Caco-2 (cell line): ENCODE results near the gene SHE. TPM values are rescaled to one million over a fixed set of nuclear protein-coding genes. Genes with fewer than 3 reads are reported as not detected.

Experiments used
- BruUV-seq: library from RNA; stranded (reverse); fragments of 400-500 nt; replicated peaks from 2 replicates; lab custom pipeline; 2021; lab: Mats Ljungman, UMichigan
- CTCF ChIA-PET: fragments of 300-600 bp; sonication (Branson Sonifier 250); formaldehyde crosslinking; loops from one replicate; lab custom pipeline; 2022; ENCODE audit warnings: antibody characterized with exemption; lab: Charles Lee
- POLR2A ChIA-PET: fragments of 300-600 bp; sonication (Branson Sonifier 250); formaldehyde crosslinking; loops from one replicate; lab custom pipeline; 2022; ENCODE audit warnings: antibody characterized with exemption; lab: Charles Lee
- DNase-seq, 2 experiments: peaks; one replicate each; pipeline versions ENCODE4 v3.0.0 to v3.0.0-alpha.2; 2020 to 2022
- H3K27me3 ChIP-seq: replicated peaks from 2 replicates; pipeline ENCODE4 v1.6.0; 2011; ENCODE audit warnings: low read length; ENCODE audit not compliant: control insufficient read depth, insufficient read depth
- H3K36me3 ChIP-seq: 2 replicates; pipeline ENCODE4 v1.5.1; 2011; ENCODE audit warnings: low read length; ENCODE audit not compliant: control insufficient read depth, insufficient read depth
- H3K4me1 ChIP-seq: fragments of 250-450 bp; sonication (Bioruptor Pico); 2 replicates; pipeline ENCODE4 v1.5.1; 2020; ENCODE audit warnings: mild to moderate bottlenecking
- H3K4me3 ChIP-seq: 2 replicates; pipeline ENCODE4 v1.5.1; 2011; ENCODE audit warnings: low read depth, mild to moderate bottlenecking, control low read depth, low read length
- H3K9me3 ChIP-seq: fragments of 250-450 bp; sonication (Bioruptor Pico); 2 replicates; pipeline ENCODE4 v1.5.1; 2020; ENCODE audit warnings: mild to moderate bottlenecking, moderate library complexity
- H3K27ac Mint-ChIP-seq: one replicate; pipeline ENCODE4 v1.8.0; 2022; ENCODE audit warnings: mixed read lengths; ENCODE audit not compliant: unreplicated experiment
- H3K27me3 Mint-ChIP-seq: one replicate; pipeline ENCODE4 v1.8.0; 2022; ENCODE audit warnings: mixed read lengths; ENCODE audit not compliant: insufficient read depth, unreplicated experiment
- H3K36me3 Mint-ChIP-seq: one replicate; pipeline ENCODE4 v1.8.0; 2022; ENCODE audit warnings: mild to moderate bottlenecking, mixed read lengths; ENCODE audit not compliant: insufficient read depth, unreplicated experiment
- H3K4me1 Mint-ChIP-seq: one replicate; pipeline ENCODE4 v1.8.0; 2022; ENCODE audit warnings: low read depth, mixed read lengths; ENCODE audit not compliant: unreplicated experiment
- H3K4me3 Mint-ChIP-seq: one replicate; pipeline ENCODE4 v1.8.0; 2022; ENCODE audit warnings: mild to moderate bottlenecking, moderate library complexity, mixed read lengths; ENCODE audit not compliant: unreplicated experiment
- H3K9me3 Mint-ChIP-seq: one replicate; pipeline ENCODE4 v1.8.0; 2022; ENCODE audit warnings: mixed read lengths; ENCODE audit not compliant: unreplicated experiment
- intact Hi-C: fragments of 100-400 bp; cut with micrococcal nuclease; formaldehyde crosslinking; loops from one replicate; pipeline ENCODE4 v1.10.0; 2022; ENCODE audit not compliant: unreplicated experiment
- total RNA-seq: library from RNA; stranded (reverse); gene quantifications from 2 replicates; pipeline ENCODE4 v1.2.3, GENCODE V29; 2022
- TF ChIP-seq, protein P1 (sequence below), 2 experiments: fragments of 200-600 bp in 1 of 2; IDR thresholded peaks; 1 replicate in 1 of 2; 2 replicates in 1 of 2; pipeline versions ENCODE4 v1.5.1 to v1.8.0; 2011 to 2022; ENCODE audit warnings: antibody characterized with exemption in 1 of 2, control low read depth in 1 of 2, inconsistent platforms in 1 of 2, low read depth in 1 of 2, low read length in 1 of 2, mild to moderate bottlenecking in 1 of 2, moderate library complexity in 1 of 2; ENCODE audit not compliant: insufficient read depth in 1 of 2, severe bottlenecking in 1 of 2, unreplicated experiment in 1 of 2

Gene SHE
- total RNA-seq, 1 experiment from 2014 or later, result not detected

- H3K27me3 Mint-ChIP-seq, result peaks cover 22% of the 10 kb centered on the region
- POLR2A ChIA-PET, result no interaction called here
- H3K4me1 ChIP-seq, result 0 out of 2 replicates have a peak, but pooled peaks cover 13% of the 10 kb centered on the region
- no peak for DNase-seq
- no peak overlapping the region for H3K4me3 Mint-ChIP-seq
- CTCF ChIA-PET, result no interaction called here
- intact Hi-C loops, result no loop called here
- H3K9me3 Mint-ChIP-seq, result no peaks in the 10 kb centered on the region
- H3K4me1 Mint-ChIP-seq, result peaks cover 7% of the 10 kb centered on the region
- TF ChIP-seq, protein P1, sequence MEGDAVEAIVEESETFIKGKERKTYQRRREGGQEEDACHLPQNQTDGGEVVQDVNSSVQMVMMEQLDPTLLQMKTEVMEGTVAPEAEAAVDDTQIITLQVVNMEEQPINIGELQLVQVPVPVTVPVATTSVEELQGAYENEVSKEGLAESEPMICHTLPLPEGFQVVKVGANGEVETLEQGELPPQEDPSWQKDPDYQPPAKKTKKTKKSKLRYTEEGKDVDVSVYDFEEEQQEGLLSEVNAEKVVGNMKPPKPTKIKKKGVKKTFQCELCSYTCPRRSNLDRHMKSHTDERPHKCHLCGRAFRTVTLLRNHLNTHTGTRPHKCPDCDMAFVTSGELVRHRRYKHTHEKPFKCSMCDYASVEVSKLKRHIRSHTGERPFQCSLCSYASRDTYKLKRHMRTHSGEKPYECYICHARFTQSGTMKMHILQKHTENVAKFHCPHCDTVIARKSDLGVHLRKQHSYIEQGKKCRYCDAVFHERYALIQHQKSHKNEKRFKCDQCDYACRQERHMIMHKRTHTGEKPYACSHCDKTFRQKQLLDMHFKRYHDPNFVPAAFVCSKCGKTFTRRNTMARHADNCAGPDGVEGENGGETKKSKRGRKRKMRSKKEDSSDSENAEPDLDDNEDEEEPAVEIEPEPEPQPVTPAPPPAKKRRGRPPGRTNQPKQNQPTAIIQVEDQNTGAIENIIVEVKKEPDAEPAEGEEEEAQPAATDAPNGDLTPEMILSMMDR (IDR thresholded peaks at IDR 0.05; ENCODE audit: insufficient read depth in 1 of 2, low read depth in 1 of 2, low read length in 1 of 2, severe bottlenecking in 1 of 2, unreplicated experiment in 1 of 2), result no peak
- H3K36me3 Mint-ChIP-seq, result peaks cover 6% of the 10 kb centered on the region
- H3K27ac Mint-ChIP-seq, result no peak overlapping the region
- no peaks in the 10 kb centered on the region for H3K36me3 ChIP-seq
- no TSS peak for BruUV-seq
- H3K4me3 ChIP-seq, result no peak overlapping the region
- H3K27me3 ChIP-seq, result peaks cover 4% of the 10 kb centered on the region; the same call in 1 of the 2 replicates
- H3K9me3 ChIP-seq, result peaks cover 3% of the 10 kb centered on the region; the same call in 1 of the 2 replicates
Observed at GRCh38 chr1:154500533-154500932, 1.7 kb downstream of the SHE start.

DNA sequence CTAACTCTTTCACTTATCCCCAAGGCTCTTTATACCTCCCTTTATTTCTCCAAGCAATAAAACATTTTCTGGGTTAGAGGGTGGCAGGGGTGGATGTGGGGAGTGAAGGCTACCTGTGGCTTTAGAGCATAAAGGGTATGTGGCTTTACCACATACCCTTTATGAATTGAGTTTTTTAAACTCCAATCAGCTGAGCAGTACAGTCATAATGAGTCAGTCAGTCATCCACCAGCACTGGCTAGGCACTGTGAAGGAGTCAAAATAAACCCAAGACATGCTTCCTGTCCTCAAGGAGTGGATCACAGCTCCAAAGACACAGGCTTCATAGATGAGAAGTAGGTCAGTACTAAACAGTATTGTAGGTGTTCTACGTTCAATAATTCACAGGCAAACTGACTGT, 2.8 kb downstream of the SHE start:
- Mint-ChIP-seq H3K4me1 (peaks cover 7% of the 10 kb centered on the region), H3K4me3 (no peak overlapping the region), H3K27ac (no peak overlapping the region), H3K36me3 (peaks cover 6% of the 10 kb centered on the region), H3K9me3 (no peaks in the 10 kb centered on the region), H3K27me3 (peaks cover 22% of the 10 kb centered on the region)
- ChIA-PET CTCF (no interaction called here), POLR2A (no interaction called here)
- H3K27me3 ChIP-seq, result peaks cover 4% of the 10 kb centered on the region; the same call in 1 of the 2 replicates
- H3K36me3 ChIP-seq, result no peaks in the 10 kb centered on the region
- H3K4me3 ChIP-seq, result no peak overlapping the region
- TF ChIP-seq, protein P1 (IDR thresholded peaks at IDR 0.05; ENCODE audit: insufficient read depth in 1 of 2, low read depth in 1 of 2, low read length in 1 of 2, severe bottlenecking in 1 of 2, unreplicated experiment in 1 of 2), result no peak
- peaks cover 3% of the 10 kb centered on the region; the same call in 1 of the 2 replicates for H3K9me3 ChIP-seq
- DNase-seq, result no peak
- intact Hi-C loops, result no loop called here
- 0 out of 2 replicates have a peak, but pooled peaks cover 13% of the 10 kb centered on the region for H3K4me1 ChIP-seq
- no TSS peak for BruUV-seq

GRCh38 chr1:154497026-154497806, 5.0 kb downstream of the SHE start:
- no peaks in the 10 kb centered on the region for H3K9me3 Mint-ChIP-seq
- H3K27me3 ChIP-seq, result peaks cover 4% of the 10 kb centered on the region; the same call in 1 of the 2 replicates
- H3K27ac Mint-ChIP-seq, result no peak overlapping the region
- H3K4me1 ChIP-seq, result 0 out of 2 replicates have a peak, but pooled peaks cover 13% of the 10 kb centered on the region
- peaks cover 7% of the 10 kb centered on the region for H3K4me1 Mint-ChIP-seq
- H3K36me3 ChIP-seq, result no peaks in the 10 kb centered on the region
- intact Hi-C loops, result no loop called here
- peaks cover 18% of the 10 kb centered on the region for H3K27me3 Mint-ChIP-seq
- POLR2A ChIA-PET, result no interaction called here
- CTCF ChIA-PET, result interaction anchor here (0.8 kb wide), 1 partner anchor 49 kb away, joined by 3 read pairs; no protein-coding TSS in a partner anchor
- no TSS peak for BruUV-seq
- H3K9me3 ChIP-seq, result peaks cover 3% of the 10 kb centered on the region; the same call in 1 of the 2 replicates
- H3K4me3 Mint-ChIP-seq, result no peak overlapping the region
- H3K4me3 ChIP-seq, result no peak overlapping the region
- no peak for DNase-seq
- peaks cover 6% of the 10 kb centered on the region for H3K36me3 Mint-ChIP-seq
- TF ChIP-seq, protein P1 (IDR thresholded peaks at IDR 0.05; ENCODE audit: insufficient read depth in 1 of 2, low read depth in 1 of 2, low read length in 1 of 2, severe bottlenecking in 1 of 2, unreplicated experiment in 1 of 2), result no peak
